HG03460 (cell line): ENCODE measurements around the gene CCNY.
"Not testable (repeated sequence)": the region's sequence is repeated elsewhere in the genome, so short reads cannot be mapped to it uniquely, and the experiment has no call there.

Experiments used
- ATAC-seq: cut with Tn5 transposase; IDR thresholded peaks from one replicate; pipeline ENCODE4 v1.9.1; 2021; ENCODE audit not compliant: unreplicated experiment

Gene CCNY

DNA sequence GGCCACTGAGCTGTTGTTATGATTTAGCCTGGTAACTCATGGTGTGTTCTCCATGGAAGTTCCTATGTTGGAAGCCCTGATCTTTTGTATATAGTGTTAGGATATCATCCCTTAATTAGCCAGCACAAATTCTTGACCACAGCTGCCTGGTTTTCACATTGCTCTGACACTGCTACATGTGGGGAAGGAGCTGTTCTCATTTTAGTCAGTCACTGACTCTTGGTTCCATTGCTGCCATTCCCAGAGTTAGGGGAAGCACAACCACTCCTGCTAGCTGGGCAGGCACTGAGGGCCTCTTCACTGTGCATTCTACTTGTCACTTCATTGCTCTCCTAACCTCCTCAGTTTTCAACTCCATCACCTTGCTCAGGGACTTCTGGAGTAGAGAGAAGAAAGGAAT, 170.4 kb downstream of the CCNY start:
- no peak for ATAC-seq

DNA sequence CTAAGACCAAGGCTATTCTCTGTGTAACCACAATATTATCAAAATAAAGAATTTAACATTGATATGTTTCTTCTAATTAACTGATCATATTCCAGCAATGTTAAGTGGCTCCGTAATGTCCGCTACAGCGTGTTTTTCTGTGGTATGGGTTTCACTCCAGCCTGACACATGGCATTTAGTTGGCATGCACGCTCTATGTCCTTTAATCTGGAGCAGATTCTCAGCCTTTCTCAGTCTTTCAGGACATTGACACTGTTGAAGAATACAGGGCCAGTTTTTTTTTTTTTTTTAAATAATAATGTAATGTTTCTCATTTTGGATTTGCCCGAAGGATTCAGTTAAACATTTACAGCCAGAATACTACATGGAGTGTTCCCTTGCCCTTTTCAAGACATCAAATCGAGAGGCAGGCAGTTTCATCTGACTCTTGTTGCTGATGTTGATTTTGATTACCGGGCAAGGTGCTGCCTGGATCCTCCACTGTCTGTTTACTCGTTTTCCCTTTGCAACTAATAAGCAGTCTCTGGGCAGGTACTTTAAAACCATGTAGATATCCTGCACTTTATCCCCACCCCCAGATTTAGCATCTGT, 171.3 kb downstream of the CCNY start:
- no peak for ATAC-seq

DNA sequence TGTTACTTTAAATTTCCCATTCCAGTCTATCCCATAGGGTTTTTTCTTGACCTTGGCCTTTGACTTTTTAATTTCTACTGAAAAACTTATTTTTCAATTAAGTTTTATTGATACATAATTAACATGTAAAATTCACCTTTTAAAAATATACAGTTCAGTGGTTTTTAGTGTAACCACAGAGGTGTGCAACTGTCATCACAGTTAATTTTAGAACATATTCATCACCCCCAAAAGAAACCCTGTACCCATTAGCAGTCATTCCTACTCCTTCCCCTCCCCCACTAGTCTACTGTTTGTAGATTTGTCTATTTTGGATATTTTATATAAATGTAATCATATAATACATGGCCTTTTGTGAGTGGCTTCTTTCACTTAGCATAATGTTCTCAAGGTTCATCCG, 172.3 kb downstream of the CCNY start:
- no peak for ATAC-seq

DNA sequence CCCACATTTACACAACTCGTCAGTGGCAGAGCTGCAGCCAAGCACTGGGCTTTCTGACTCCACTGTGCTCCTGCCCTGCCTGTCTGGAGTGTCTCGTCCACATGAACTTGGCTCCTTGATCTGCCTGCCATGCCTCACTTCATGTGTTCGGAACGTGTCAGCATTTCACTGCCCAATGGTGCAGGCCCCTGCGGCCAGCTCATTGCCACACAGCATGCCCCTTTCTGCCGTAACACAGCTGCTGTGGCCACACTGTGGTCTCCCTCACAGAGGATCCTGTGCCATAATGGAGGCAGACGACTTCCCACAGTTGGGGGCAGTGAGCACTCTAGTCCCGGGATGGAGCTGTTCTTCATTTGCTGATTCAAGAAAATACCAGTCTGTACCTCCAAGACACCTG, 174.6 kb downstream of the CCNY start:
- ATAC-seq: no peak

DNA sequence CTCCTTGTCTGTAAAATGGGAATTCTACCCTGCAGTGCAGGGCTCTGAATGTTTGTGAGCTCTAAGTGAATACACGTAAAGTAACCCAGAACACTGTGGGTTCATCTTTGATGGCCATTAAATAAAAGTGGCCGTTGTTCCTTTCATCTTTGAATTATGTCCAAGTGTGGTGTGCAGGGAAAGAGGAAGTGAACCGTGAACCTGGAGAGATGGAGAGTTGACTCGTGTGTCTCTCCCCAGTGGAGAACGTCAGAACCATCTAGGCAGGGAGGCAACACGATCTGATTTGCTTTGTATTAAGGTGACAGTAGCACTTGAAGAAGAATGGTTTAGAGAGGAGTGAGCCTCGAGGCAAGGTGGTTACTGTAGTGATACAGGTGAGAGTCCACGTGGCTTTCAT, 175.3 kb downstream of the CCNY start:
- no peak for ATAC-seq

DNA sequence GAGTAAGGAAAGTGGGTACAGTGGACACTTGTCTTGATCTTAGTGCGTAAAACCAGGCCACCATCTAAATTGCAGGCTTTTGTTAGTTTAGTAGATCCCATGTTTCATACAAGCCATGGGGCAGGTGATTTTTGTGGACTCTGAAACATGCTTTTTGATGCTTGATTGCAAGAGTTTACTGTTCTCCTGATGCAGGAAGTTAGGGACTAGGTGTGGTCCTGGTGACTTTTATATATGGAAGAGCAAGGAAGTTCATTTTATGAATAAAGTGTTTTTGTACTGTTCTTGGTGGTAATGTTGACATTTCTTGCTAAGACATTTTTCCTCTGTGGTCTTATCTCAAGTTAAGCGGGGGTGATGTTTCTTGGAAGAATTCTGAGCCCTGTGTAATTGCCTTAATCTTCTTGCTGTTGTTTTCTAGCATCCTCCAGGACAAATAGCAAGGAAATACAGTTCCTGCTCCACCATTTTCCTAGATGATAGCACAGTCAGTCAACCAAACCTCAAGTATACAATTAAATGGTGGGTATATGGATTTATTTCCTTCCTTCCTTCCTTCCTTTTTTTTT, 179.9 kb downstream of the CCNY start:
- ATAC-seq: no peak

DNA sequence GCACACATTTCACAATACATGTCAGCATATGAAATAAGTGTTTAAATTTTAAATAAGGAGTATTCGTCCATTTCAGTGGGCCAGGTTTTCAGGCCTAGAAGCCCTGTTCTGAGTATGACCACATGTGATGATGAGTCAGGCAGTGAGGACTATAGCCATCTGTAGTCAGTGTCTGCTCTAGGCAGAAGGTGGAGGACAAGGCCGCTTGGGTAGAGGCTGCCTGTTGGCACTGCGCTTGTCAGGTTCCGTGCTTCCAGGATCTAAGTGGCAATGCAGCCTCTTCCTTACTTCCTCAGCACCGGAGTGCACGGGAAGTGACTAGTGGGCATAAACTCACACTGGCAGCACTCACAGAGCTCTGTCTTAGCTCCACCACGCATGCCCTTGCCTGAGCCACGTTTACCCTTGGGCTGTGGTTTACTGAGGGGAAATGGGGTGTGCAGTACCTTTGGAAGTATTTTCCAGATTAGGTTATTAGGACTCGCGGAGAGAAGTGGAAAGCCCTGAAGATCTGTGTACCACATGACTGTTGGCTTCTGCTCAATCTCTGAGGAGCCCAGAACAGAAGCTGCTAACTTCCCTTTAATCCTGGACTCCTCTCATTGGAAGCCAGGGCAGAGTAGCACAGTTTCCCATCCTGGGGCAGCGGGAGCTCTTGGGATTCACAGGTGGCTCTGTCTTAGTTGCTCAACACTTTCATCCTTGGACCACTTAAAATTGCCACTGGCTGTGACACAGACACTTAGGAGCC, 181.3 kb downstream of the CCNY start:
- ATAC-seq: no peak

DNA sequence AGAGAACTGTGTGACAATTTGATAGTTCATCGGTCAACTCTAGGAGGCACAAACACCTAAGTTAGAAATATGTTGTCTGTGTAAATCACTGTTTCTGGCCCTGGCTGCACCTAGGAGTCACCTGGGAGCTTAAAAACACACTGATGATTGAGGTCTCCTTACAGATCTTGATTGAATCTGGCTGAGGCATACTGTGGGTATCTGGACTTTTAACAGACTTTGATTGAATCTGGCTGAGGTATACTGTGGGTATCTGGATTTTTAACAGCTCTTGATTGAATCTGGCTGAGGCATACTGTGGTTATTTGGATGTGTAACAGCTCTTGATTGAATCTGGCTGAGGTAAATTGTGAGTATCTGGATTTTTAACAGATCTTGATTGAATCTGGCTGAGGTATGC, 181.9 kb downstream of the CCNY start:
- ATAC-seq: not testable (repeated sequence)

DNA sequence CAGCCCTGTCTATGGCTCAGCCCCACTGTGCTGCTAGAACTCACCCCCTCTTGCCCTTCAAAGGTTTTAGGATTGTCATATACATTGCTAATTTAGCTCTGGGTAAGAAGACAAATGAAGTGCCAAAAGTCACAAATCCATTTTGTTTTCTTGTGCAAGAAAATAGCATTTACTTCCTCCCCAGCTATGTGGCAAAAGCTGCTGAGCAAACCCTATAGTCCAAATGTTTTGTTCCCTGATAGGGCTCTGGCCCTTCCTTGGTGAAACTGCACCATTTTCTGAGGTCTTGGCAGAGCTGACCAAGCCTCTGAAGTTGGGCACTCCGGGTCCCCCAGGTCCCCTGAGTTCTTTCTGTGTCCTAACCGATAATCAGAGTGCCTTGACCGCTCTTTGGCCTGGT, 184.7 kb downstream of the CCNY start:
- no peak for ATAC-seq

DNA sequence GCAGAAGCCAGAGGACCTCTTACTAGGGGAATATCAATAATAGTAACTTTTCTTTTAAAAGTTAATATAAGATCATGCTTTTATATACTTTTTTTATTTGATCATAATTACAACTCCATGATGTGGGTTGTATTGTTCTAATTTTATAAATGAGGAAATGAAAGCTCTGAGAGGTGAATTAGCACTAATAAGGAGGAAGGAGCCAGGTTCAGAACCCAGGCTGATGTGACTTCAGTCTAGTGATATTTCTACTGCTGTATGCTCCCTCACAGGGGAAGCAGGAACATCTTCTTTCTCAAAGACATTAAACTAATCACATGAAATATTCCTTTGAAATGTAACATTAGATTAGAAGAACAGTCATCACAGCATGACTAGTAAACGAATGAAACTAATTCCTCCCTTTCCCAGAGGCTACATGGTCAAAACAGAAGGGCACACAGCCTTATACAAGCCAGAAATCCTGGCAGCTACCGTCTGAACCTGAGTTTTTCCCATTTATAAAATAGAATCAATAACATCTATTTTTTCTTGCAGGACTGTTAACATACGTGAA, 187.4 kb downstream of the CCNY start:
- no peak for ATAC-seq

DNA sequence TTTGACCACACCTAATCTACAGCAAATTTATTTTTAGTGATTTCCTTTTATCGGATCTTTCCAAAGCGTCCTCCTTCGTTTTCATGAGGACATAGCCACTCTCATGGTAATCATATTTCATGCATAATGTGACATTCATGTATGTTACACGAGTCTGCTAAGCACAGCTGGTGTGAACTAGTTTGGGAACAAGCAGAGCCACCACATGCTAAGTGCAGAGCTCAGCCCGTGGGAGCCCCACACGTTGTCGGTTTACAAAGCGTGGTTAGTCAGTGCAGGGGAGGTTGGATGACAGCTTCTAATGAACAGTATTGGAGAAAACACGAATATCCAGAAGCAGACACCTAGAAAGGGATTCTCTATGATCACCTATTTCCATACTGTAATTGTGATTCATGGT, 190.4 kb downstream of the CCNY start:
- no peak for ATAC-seq

DNA sequence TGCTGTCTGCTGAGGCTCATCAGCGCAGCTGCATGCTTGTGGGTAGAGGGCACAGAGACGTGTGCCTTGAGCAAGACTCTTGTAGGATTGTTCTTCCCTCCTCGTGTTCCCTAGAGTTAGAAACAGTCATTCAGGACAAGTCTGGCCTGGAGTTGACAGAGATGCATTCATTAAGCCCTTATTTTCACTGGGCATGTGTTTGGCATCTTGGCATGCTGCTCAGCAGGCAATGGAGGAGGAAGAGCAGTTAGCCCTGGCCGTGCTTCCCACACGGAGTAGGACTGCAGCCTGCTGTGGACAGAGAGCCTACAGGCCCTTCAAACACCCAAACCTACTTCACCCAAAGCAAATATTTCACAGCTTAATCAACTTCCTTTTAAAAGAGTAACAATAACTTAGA, 195.8 kb downstream of the CCNY start:
- no peak for ATAC-seq

DNA sequence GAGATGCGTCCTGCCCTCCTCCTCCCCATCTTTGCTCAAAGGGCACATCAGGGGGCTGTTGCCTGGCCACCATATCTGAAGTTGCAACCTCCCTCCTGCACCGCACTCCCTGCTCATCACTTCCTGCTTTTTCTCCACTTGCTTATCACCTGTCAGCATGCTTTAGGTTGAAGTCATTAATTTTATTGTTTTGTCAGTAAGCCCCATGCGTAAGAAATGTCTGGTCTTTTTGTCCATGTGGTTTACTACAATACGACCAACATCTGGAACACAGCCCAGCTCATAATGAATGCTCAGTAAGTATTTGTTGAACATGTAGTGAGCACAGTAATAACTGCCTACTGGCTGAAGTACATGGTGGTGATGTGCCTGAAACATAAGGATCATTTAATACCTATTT, 197.3 kb downstream of the CCNY start:
- ATAC-seq: no peak

DNA sequence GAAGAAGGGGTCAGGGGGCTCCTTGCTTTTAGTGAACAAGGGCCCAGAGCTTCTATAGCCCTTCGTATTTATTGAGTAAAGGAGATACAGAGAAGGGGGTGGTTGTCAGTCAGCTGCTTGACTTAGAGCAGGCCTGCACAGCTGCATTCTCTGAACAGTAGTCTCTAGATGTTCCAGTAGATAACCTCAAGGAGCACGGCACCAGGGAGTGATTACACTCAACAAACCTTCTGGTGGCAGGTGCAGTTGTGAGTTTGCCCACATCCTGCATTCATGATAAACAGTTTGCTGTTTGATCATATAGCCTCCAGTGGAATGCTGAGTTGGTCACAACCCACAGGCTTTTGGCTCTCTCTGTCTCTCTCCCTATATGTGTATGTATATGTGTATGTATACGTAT, 198.8 kb downstream of the CCNY start:
- no peak for ATAC-seq

DNA sequence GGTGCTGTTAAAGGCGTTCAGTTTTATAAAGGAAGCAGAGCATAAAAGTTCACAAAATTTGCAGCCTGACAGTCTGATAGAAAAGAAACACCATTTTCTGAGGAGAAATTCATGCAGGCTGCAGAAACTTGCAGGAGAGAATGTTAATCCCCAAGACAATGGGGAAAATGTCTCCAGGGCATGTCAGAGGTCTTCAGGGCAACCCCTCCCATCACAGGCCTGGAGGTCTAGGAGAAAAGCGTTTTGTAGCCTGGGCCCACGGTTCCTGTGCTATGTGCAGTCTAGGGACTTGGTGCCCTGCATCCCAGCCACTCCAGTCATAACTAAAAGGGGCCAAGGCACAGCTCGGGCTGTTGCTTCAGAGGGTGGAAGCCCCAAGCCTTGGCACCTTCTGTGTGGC, 200.5 kb downstream of the CCNY start:
- no peak for ATAC-seq

DNA sequence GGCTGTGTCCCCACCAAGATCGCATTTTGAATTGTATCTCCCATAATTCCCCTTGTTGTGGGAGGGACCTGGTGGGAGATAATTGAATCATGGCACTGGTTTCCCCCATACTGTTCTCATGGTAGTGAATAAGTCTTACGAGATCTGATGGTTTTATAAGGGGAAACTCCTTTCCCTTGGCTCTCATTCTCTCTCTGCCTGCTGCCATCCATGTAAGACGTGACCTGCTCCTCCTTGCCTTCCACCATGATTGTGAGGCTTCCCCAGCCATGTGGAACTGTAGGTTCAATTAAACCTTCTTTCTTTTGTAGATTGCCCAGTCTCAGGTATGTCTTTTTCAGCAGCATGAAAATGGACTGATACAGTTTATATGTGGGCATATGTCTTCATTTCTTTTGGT, 201.6 kb downstream of the CCNY start:
- ATAC-seq: not testable (repeated sequence)

DNA sequence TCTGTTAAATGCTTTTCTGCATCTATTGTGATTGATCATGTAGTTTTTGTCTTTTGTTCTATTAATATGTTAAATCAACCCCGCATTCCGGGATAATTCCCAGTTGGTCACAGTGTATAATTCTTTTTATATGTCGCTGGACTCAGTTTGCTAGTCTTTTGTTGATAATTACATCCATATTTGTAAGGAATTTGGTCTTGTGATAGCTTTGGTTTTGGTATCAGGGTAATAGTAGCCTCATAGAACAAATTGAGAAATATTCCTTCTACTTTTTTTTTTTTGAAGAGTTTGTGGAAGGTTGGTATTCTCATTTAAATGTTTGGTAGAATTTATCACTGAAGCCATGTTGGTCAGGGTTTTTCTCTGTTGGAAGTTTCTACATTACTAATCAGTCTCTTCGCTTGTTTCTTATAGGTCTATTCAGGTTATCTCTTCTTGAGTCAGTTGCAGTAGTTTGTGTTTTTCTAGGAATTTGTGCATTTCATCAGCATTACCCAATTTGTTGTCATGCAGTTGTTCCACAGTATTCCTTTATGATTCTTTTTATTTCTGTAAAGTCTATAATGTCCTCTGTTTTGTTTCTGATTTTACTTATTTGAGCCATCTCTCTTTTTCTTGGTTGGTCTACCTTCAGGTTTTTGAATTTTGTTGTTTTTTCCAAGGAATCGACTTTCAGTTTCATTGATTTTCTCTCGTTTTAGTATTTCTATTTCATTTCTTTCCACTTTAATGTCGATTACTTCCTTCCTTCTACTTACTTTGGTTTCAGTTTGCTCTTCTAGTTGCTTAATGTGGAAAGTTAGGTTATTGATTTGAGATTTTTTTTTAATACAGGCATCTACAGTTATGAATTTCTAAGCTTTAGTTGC, 204.2 kb downstream of the CCNY start:
- no peak for ATAC-seq

DNA sequence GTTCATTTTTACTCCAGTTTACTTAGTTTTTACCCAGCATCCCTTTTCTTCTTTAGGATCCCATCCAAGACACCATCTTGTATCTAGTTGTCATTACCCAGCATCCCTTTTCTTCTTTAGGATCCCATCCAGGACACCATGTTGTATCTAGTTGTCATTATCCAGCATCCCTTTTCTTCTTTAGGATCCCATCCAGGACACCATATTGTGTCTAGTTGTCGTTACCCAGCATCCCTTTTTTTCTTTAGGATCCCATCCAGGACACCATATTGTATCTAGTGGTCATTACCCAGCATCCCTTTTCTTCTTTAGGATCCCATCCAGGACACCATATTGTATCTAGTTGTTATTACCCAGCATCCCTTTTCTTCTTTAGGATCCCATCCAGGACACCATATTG, 205.4 kb downstream of the CCNY start:
- no peak for ATAC-seq

DNA sequence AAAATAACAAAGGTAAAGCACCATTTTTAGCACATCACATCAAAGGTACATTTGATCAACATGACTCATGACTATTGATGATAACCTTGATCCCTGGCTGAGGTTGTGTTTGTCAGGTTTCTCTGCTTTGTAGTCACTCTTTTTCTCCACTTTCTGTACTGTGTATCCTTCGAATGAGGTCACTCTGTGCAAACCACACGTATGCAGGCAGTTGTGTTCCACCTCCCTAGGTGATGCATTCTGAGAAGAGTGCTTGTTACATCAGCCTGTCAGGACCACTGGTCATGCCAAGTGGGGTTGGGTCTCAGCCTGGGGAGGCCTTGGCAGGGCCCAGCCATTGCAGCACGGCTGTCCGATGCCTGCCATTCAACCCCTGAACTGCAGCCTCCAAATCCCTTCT, 206.0 kb downstream of the CCNY start:
- no peak for ATAC-seq

DNA sequence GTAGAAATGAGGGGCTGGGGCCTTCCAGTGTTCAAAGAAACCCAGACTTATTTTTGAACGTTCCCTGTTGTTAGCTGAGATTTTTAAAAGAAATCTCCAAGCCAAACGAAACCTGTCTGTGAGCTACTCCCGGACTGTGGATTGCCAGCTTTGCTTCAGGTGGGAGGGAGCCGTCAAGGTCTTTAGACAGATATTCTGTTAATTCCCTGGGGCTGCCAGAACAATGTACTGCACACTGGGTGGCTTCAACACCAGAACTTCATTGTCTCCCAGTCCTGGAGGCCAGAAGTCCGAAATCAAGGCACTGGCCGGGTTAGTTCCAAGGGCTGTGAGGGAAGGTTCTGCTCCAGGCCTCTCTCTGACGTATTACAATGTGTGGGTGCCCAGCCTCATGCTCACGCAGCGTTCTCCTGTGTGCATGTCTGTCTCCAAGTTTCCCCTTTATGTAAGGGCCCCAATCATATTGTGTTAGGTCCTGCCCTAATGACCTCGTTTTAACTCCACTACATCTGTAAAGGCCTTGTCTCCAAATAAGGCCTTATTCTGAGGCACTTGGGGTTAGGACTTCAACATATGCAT, 208.9 kb downstream of the CCNY start:
- ATAC-seq: no peak
